Measurements from ENCODE around the gene BASP1. TPM values are rescaled to one million over a fixed set of nuclear protein-coding genes. Genes with fewer than 3 reads are reported as not detected.

Gene BASP1
- total RNA-seq, 4 donors from 2014 or later, result 21.5 to 64.8 (median 26.7) TPM

- TF ChIP-seq POLR2A (IDR thresholded peaks at IDR 0.05), result no peak
- TF ChIP-seq CTCF (IDR thresholded peaks at IDR 0.05), result no peak
- no peaks in the 10 kb centered on the region for H3K4me1 ChIP-seq
- no peaks in the 10 kb centered on the region for H3K9me3 ChIP-seq
These were observed 33.6 kb upstream of the BASP1 start for GRCh38 chr5:17183831-17184230.

GRCh38 chr5:17184588-17184987 is 32.8 kb upstream of the BASP1 start:
- H3K27me3 ChIP-seq, result no peaks in the 10 kb centered on the region
- intact Hi-C loops (cut with DNase I; ENCODE audit: low total_unique reads), result no loop called here
- no peak overlapping the region for H3K27ac ChIP-seq
- no peaks in the 10 kb centered on the region for H3K9me3 ChIP-seq
- H3K36me3 ChIP-seq, result no peaks in the 10 kb centered on the region
- DNase-seq, result no peak
- no peaks in the 10 kb centered on the region for H3K4me1 ChIP-seq
- H3K4me3 ChIP-seq, result no peak overlapping the region
- no peak for TF ChIP-seq POLR2A (IDR thresholded peaks at IDR 0.05)
- TF ChIP-seq CTCF (IDR thresholded peaks at IDR 0.05), result no peak

More at GRCh38 chr5:17183831-17184230, 33.6 kb upstream of the BASP1 start:
- intact Hi-C loops (cut with DNase I; ENCODE audit: low total_unique reads), result no loop called here
- no peaks in the 10 kb centered on the region for H3K36me3 ChIP-seq
- no peak overlapping the region for H3K4me3 ChIP-seq
- no peaks in the 10 kb centered on the region for H3K27me3 ChIP-seq
- no peak overlapping the region for H3K27ac ChIP-seq
- no peak for DNase-seq

GRCh38 chr5:17185349-17185748 is 32.1 kb upstream of the BASP1 start:
- DNase-seq, result no peak
- intact Hi-C loops (cut with DNase I; ENCODE audit: low total_unique reads), result loop anchor here (5.0 kb wide), 1 partner anchor 393 kb away; no protein-coding TSS in a partner anchor

GRCh38 chr5:17185773-17186172 is 31.7 kb upstream of the BASP1 start:
- H3K27ac ChIP-seq, result no peak overlapping the region
- DNase-seq, result peak; percentile 56 to 76
- no peaks in the 10 kb centered on the region for H3K36me3 ChIP-seq
- intact Hi-C loops (cut with DNase I; ENCODE audit: low total_unique reads), result loop anchor here (5.0 kb wide), 1 partner anchor 393 kb away; no protein-coding TSS in a partner anchor
- H3K9me3 ChIP-seq, result no peaks in the 10 kb centered on the region
- no peaks in the 10 kb centered on the region for H3K4me1 ChIP-seq
- no peak overlapping the region for H3K4me3 ChIP-seq
- TF ChIP-seq POLR2A (IDR thresholded peaks at IDR 0.05) (no peak), CTCF (IDR thresholded peaks at IDR 0.05) (no peak)
- no peaks in the 10 kb centered on the region for H3K27me3 ChIP-seq

More at GRCh38 chr5:17185349-17185748, 32.1 kb upstream of the BASP1 start:
- Histone ChIP-seq H3K27ac (no peak overlapping the region), H3K4me3 (no peak overlapping the region), H3K27me3 (no peaks in the 10 kb centered on the region), H3K9me3 (no peaks in the 10 kb centered on the region), H3K4me1 (no peaks in the 10 kb centered on the region), H3K36me3 (no peaks in the 10 kb centered on the region)
- TF ChIP-seq CTCF (IDR thresholded peaks at IDR 0.05) (no peak), POLR2A (IDR thresholded peaks at IDR 0.05) (no peak)

- H3K9me3 ChIP-seq, result no peaks in the 10 kb centered on the region
- no peaks in the 10 kb centered on the region for H3K36me3 ChIP-seq
- H3K4me1 ChIP-seq, result no peaks in the 10 kb centered on the region
- no peak overlapping the region for H3K4me3 ChIP-seq
- no peak overlapping the region for H3K27ac ChIP-seq
- intact Hi-C loops (cut with DNase I; ENCODE audit: low total_unique reads), result loop anchor here (5.0 kb wide), 1 partner anchor 394 kb away; no protein-coding TSS in a partner anchor
- DNase-seq, result no peak
- H3K27me3 ChIP-seq, result no peaks in the 10 kb centered on the region
- TF ChIP-seq CTCF (IDR thresholded peaks at IDR 0.05), result no peak
- TF ChIP-seq POLR2A (IDR thresholded peaks at IDR 0.05), result no peak
These were observed 31.2 kb upstream of the BASP1 start for GRCh38 chr5:17186256-17186655.
